GM18499 (cell line): Measurements from ENCODE around the gene ALPK3.

Experiments
- ATAC-seq: cut with Tn5 transposase; IDR thresholded peaks from one replicate; pipeline ENCODE4 v1.9.1; 2021; ENCODE audit warnings: moderate number of reproducible peaks; ENCODE audit not compliant: insufficient read depth, unreplicated experiment

ALPK3 gene

DNA sequence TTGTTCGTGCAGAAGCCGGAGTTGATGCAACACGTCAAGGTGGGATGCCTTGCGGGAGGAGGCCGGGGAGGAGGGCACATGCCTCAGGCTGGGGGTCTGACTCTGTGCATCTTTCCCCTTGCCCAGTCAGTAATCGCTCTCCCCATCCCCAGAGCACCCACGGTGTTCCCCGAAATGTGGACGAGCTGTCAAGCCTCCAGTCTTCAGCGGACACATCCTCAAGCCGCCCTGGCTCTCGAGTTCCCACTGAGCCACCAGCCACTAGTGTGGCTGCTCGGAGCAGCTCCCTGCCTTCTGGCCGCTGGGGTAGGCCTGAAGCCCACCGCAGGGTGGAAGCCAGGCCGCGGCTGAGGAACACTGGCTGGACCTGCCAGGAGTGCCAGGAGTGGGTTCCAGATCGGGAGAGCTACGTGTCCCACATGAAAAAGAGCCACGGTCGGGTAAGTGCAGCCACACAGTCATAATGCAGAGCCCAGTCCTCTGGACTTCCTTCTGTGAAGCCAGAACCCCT is 18.7 kb upstream of the ALPK3 start:
- no peak for ATAC-seq

DNA sequence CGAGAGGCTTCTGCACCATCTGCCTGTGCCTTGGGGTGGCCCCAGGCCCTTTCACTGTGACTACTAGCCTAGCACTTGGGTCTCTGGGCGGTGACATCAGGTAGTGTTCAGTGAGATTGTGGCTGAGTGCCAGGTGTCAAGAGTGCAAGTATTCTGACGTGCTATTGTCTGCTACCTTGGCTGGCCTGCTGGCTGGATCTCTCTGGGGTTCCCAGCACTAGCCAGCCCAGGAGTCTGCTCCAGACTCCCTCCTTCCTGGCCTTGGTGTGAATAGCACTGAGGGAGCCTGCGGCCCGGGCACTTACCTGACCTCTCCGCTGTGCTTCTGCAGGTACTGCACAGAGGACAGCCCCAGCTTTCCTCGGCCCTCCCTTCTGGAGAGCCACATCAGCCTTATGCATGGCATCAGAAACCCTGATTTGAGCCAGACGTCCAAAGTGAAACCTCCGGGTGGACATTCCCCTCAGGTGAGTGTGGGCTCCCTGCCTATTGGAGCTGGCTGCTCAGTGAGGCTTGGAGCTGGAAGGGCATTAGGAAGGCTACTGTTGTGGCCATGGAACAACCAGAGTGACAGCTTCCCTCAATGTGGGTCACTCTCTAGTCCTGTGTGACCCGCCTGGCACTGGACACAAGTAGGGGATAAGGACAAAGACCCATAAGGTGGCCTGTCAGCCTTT is 17.5 kb upstream of the ALPK3 start:
- no peak for ATAC-seq

GRCh38 chr15:84800365-84800806 is 16.8 kb upstream of the ALPK3 start:
- no peak for ATAC-seq

DNA sequence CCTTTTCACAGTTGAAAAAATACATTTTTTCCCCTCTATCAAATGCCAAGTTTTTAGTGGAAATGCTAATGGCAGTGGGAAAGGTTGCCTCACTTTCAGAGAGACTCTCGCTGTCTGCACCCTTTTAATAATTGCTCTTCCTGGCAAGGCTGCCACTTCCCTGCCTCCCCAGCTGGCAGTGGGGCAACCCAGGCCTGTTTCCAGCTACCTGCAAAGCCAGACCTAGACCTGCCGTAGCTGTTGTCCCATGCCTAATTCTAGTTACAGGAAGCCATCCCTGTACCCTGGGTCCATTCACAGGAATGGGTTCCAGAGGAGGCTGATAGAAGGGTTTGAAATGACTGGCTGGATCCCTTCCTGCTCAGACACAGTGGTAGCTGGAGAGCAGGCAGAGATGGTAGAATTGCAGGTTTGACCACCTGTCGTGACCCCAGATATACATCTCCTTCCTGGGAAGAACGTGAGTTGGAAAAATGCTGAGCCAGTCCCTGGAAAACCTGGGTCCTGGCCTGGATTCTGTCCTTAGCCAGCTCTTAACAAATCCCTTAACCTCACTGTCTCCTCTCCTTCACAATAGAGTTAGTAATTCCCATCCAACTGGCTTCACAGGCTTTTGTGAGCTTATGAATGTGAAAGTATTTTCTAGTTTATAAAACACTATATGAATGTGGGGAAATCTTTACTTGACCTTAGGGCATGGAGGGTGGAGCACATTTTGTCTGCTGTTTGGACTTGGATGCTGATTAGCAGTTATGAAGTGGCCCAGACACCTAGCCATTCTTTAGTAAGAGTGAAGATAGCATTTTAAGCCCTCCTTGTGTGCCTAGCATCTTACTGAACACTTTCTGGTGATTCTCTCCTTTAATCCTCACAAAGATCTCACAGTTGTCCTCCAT is 12.9 kb upstream of the ALPK3 start:
- no peak for ATAC-seq

GRCh38 chr15:84805221-84805620 is 11.9 kb upstream of the ALPK3 start:
- ATAC-seq: no peak

GRCh38 chr15:84807228-84807627 is 9.9 kb upstream of the ALPK3 start:
- no peak for ATAC-seq

- no peak for ATAC-seq
Observed at GRCh38 chr15:84810073-84810840, 6.9 kb upstream of the ALPK3 start.

GRCh38 chr15:84811151-84811550 is 6.0 kb upstream of the ALPK3 start:
- ATAC-seq: no peak

- no peak for ATAC-seq
Observed at GRCh38 chr15:84811828-84812227, 5.3 kb upstream of the ALPK3 start.

DNA sequence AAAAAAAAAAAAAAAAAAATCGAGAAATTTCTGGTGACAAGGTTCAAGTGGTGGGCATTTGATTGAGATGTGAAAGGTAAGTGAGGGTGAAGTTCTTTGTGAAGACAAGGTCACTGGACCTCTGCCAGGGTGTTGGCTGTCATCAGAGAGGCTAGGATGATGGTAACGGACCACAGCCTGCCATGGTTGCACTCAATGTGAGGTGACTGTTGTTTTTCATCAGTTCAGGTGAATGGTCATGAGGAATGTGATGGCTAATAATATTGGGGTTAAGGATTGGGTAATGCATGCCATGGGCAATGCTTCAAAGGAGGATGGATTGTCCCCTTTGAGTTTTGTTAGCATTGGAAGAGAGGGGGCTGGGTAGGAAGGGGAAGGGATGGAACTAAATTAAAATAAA is 4.3 kb upstream of the ALPK3 start:
- ATAC-seq: no peak

- ATAC-seq: no peak
Observed at GRCh38 chr15:84813435-84813834, 3.7 kb upstream of the ALPK3 start.

DNA sequence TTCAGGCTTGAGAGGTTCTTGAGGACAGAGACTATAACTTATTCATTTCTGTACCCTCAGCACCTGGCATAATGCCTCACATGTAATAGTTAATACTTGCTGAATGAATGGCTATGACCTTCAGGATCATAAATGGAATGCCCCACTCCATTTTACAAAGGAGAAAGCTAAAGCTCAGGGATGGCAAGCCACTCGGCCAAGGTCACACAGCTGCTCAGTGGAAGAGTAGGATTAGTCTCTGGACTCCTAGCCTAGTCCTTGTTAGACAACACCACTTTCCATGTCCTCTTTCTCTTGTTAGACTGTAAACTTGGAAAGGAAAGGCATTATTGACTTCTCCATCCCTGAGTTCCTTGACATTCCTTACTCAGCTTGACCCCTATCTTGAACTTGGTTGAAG is 3.2 kb upstream of the ALPK3 start:
- ATAC-seq: no peak

- no peak for ATAC-seq
Observed at GRCh38 chr15:84814916-84815315, 2.2 kb upstream of the ALPK3 start.

DNA sequence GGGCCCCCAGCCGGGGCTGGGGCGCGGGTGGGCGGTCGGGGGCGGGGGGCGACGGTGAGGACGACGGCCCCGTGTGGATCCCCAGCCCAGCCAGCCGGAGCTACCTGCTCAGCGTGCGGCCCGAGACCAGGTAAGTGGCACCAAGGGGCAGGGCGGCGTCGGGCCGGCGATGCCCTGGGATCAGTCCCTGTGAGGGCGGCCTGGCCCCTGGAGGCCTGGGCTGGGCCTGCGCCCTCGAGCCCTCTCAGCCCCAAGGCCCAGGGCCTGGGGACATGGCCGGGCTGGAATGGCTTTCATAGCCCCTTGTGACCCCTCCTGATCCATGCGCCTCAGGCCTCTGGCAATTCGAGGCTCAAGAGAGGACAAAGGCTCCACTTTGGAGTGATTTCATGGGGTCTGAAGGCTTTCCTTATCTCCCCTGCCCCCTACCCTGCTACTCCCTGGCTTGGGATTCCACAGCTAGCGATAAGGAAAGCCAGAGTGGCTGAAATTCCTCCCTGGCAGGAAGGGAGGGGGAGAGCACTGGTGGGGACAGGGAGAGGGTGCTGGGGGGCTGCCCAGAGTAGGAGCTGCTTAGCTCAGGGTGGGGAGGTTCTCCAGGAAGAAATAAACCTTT is 418 bp downstream of the ALPK3 start:
- no peak for ATAC-seq

DNA sequence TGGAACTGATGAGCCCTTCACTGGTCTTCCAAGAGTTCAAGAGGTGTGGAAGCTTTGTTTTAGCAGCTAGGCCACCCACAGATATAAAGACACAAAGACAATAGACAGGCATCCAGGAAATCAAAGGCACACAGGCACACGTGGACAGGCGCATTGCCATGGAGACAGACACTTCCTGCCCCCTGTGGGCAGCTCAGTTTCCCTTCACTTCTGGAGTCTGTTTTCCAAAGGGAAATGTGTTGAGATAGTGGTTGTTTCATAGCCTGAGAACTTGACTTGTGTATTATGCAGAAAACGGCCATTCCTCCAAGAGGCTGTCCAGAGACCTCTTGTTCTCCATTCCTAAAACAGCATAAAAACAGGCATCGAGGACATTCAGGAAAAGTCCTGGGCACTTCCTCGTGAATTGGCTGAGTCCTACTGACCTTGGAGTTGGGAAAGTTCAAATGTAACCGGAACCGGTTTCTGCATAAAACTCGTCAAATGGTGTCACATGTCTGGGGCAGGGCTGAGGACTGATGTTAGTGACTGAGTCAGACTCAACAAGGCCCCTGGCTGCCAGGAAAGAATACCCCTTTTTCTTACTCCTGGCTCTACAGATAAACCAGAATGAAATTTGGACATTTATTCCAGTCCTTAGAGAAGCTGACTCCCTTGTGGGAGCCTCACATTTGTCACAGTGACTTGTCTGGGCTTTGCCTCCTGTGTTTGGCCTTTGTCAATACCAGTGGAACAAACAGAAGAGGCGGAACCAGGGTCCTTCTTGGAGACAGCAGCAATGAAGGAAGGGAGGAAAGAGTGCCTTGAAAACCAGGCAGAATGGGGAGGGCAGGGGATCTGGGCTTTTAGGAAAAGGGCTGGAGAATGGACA is 1.3 kb downstream of the ALPK3 start:
- no peak for ATAC-seq

DNA sequence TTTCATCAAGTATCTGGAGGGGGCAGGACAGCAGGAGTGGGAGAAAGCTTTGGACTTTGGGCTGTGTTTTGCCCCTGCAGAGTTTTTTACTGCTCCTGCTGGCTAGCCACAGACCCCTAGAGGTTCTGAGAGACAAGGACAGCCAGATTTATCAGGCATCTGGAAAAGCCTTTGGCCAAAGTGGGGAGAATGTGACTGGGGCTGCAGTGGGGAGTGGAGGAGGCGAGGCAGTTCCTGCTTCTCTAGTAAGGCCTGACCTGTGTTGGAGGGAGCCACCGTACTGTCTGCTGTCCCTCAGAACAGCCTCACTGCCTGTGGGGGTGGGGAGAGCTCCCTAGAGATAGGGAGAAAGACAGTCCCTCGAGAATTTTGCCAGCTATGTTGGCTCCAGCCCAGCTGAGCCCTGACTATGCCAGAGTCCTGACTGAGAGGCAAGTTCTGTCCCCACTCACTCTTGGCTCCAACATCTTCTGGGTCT is 2.2 kb downstream of the ALPK3 start:
- no peak for ATAC-seq

DNA sequence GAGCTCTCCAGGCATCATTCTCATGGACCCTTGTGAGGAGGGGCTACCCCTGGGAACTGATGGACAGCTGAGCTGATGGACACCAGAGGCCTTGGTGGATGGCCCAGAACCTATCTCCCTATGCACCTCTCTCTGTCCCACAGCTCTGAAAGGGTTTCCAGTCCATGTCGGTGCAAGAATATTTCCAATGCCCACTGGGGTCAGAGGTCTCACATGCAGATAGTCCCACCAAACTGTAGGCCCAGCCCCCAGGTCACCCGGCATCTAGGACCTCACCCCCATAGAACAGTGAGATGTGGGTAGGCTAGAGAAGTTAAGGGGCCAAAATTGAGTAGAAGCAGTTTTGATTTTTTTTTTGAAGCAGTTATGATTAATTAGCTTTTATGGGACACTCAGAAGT is 2.6 kb downstream of the ALPK3 start:
- no peak for ATAC-seq

DNA sequence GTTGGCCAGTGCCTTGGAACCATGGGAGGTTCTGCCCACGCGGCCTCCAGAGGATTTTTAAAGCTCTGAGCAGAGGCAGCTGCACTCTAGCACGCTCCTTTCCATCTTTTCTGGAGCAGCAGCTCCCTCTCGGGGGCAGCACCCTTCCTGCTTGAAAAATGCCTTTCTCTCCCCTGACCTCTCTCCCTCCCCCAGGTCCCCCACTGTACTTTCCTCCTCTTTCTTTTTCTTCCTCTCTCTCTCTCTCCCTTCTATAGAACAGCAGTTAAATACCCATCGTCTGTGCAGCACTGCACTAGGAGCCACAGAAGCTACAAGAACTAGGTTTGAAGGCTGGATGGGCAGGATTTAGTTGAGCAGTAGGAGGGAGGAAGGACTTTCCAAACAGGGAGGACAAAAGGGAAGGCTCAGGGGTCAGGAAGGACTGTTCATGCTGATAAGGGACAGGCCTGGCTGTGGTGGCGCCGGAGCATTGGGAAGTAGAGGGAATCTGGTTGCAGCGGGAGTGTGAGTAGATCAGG is 4.4 kb downstream of the ALPK3 start:
- no peak for ATAC-seq

GRCh38 chr15:84822653-84823281 is 5.6 kb downstream of the ALPK3 start:
- ATAC-seq: no peak
